BJ (cell line): ENCODE data around the gene EML6. TPM values are rescaled to one million over a fixed set of nuclear protein-coding genes. Genes with fewer than 3 reads are reported as not detected.
"Not testable (repeated sequence)": the region's sequence is repeated elsewhere in the genome, so short reads cannot be mapped to it uniquely, and the experiment has no call there.

Source experiments
- CTCF ChIA-PET: fragments of 350-600 bp; formaldehyde crosslinking; extraction: SDS; loops from one replicate; lab custom pipeline; 2021; ENCODE audit warnings: antibody characterized with exemption, inconsistent platforms; lab: Yijun Ruan, JAX
- POLR2A ChIA-PET: fragments of 300-600 bp; sonication (Branson Sonifier 250); formaldehyde crosslinking; extraction: SDS; loops from one replicate; lab custom pipeline; 2021; ENCODE audit warnings: antibody characterized with exemption; lab: Charles Lee
- DNase-seq: peaks from one replicate; pipeline ENCODE4 v3.0.0-alpha.2; 2011; ENCODE audit warnings: low read depth
- H3K27me3 ChIP-seq: 2 replicates; pipeline ENCODE4 v1.6.0; 2011; ENCODE audit warnings: low read length; ENCODE audit not compliant: control insufficient read depth, insufficient read depth
- H3K36me3 ChIP-seq: 2 replicates; pipeline ENCODE4 v1.5.1; 2011; ENCODE audit warnings: low read length; ENCODE audit not compliant: control insufficient read depth, insufficient read depth
- H3K4me3 ChIP-seq: 2 replicates; pipeline ENCODE4 v1.5.1; 2011; ENCODE audit warnings: low read depth, mild to moderate bottlenecking, control low read depth, low read length
- CTCF ChIP-seq: IDR thresholded peaks from 2 replicates; pipeline ENCODE4 v1.5.1; 2011; ENCODE audit warnings: low read depth, mild to moderate bottlenecking, control low read depth, inconsistent platforms, low read length, moderate library complexity; ENCODE audit not compliant: insufficient read depth
- polyA plus RNA-seq: library from polyadenylated mRNA; depleted of rRNA; stranded (reverse); fragments of >200 nt; gene quantifications from 2 replicates; pipeline ENCODE4 v1.2.3, GENCODE V29; 2011

Gene EML6
- polyA plus RNA-seq, 1 experiment = 0.18 TPM

GRCh38 chr2:54840559-54841468, 117.4 kb downstream of the EML6 start:
- POLR2A ChIA-PET = no interaction called here
- no peak overlapping the region for H3K4me3 ChIP-seq
- no peak for TF ChIP-seq CTCF
- DNase-seq = no peak
- CTCF ChIA-PET = interaction anchor here (0.7 to 2.7 kb wide), 4 partner anchors 8 to 733 kb away, joined by 3 to 18 read pairs (median 8); no protein-coding TSS in a partner anchor
- H3K36me3 ChIP-seq = no peaks in the 10 kb centered on the region
- H3K27me3 ChIP-seq = no peaks in the 10 kb centered on the region

GRCh38 chr2:54841500-54841899, 118.0 kb downstream of the EML6 start:
- H3K27me3 ChIP-seq, POLR2A ChIA-PET, H3K36me3 ChIP-seq, DNase-seq, H3K4me3 ChIP-seq: not testable (repeated sequence)
- CTCF ChIA-PET = interaction anchor here (0.6 to 0.8 kb wide), 3 partner anchors 57 to 637 kb away, joined by 3 to 4 read pairs (median 3); no protein-coding TSS in a partner anchor

GRCh38 chr2:54845094-54845493, 121.6 kb downstream of the EML6 start:
- Histone ChIP-seq H3K36me3 (no peaks in the 10 kb centered on the region), H3K27me3 (no peaks in the 10 kb centered on the region), H3K4me3 (no peak overlapping the region)
- ChIA-PET POLR2A (no interaction called here), CTCF (no interaction called here)
- no peak for TF ChIP-seq CTCF
- no peak for DNase-seq

GRCh38 chr2:54845514-54845913, 122.1 kb downstream of the EML6 start:
- no peak for TF ChIP-seq CTCF
- H3K4me3 ChIP-seq = no peak overlapping the region
- no peaks in the 10 kb centered on the region for H3K36me3 ChIP-seq
- POLR2A ChIA-PET = no interaction called here
- CTCF ChIA-PET = interaction anchor here (0.9 kb wide), 1 partner anchor 22 kb away, joined by 3 read pairs; no protein-coding TSS in a partner anchor
- no peak for DNase-seq
- no peaks in the 10 kb centered on the region for H3K27me3 ChIP-seq

- CTCF ChIA-PET = interaction anchor here (0.6 to 2.0 kb wide), 2 partner anchors 12 to 13 kb away, joined by 3 to 14 read pairs; no protein-coding TSS in a partner anchor
Measured at GRCh38 chr2:54850171-54851122, 127.0 kb downstream of the EML6 start.

More at GRCh38 chr2:54850171-54851122, 127.0 kb downstream of the EML6 start:
- DNase-seq = no peak
- no peaks in the 10 kb centered on the region for H3K36me3 ChIP-seq
- no peak overlapping the region for H3K4me3 ChIP-seq
- TF ChIP-seq CTCF = no peak
- POLR2A ChIA-PET = no interaction called here
- no peaks in the 10 kb centered on the region for H3K27me3 ChIP-seq
